ENCODE measurements around the gene WASF3.

- TF ChIP-seq, protein P1, sequence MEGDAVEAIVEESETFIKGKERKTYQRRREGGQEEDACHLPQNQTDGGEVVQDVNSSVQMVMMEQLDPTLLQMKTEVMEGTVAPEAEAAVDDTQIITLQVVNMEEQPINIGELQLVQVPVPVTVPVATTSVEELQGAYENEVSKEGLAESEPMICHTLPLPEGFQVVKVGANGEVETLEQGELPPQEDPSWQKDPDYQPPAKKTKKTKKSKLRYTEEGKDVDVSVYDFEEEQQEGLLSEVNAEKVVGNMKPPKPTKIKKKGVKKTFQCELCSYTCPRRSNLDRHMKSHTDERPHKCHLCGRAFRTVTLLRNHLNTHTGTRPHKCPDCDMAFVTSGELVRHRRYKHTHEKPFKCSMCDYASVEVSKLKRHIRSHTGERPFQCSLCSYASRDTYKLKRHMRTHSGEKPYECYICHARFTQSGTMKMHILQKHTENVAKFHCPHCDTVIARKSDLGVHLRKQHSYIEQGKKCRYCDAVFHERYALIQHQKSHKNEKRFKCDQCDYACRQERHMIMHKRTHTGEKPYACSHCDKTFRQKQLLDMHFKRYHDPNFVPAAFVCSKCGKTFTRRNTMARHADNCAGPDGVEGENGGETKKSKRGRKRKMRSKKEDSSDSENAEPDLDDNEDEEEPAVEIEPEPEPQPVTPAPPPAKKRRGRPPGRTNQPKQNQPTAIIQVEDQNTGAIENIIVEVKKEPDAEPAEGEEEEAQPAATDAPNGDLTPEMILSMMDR (conservative IDR thresholded peaks at IDR 0.05 in 1 of 2, IDR thresholded peaks at IDR 0.05 in 1 of 2; ENCODE audit: extremely low read depth in 1 of 2, insufficient read depth in 1 of 2, low read depth in 1 of 2, low read length in 2 of 2): no peak
- TF ChIP-seq EZH2 (IDR thresholded peaks at IDR 0.05; ENCODE audit: borderline replicate concordance, low read length): no peak
Measured at GRCh38 chr13:26560456-26560855, 3.0 kb downstream of the WASF3 start.

Measured in mammary epithelial cell (primary cell).